Fibroblast of pulmonary artery (primary cell): ENCODE data around the gene CHIC2.

ENCODE experiments used
- DNase-seq: peaks from one replicate; pipeline ENCODE4 v3.0.0-alpha.2; 2010; ENCODE audit warnings: low read depth
- H3K4me3 ChIP-seq: replicated peaks from 2 replicates; pipeline ENCODE4 v1.5.1; 2011; ENCODE audit warnings: low read depth, mild to moderate bottlenecking, control low read depth, low read length, moderate library complexity
- CTCF ChIP-seq: IDR thresholded peaks from 2 replicates; pipeline ENCODE4 v1.5.1; 2011; ENCODE audit warnings: mild to moderate bottlenecking, control low read depth, low read length, inconsistent platforms; ENCODE audit errors: missing control alignments

The CHIC2 gene

GRCh38 chr4:53991821-53992220 lies 72.6 kb downstream of the CHIC2 start:
- no peak overlapping the region for H3K4me3 ChIP-seq
- DNase-seq, result no peak
- no peak for TF ChIP-seq CTCF

- DNase-seq, result peak; percentile 68
- H3K4me3 ChIP-seq, result no peak overlapping the region
- TF ChIP-seq CTCF, result no peak
These were observed 73.8 kb downstream of the CHIC2 start for GRCh38 chr4:53990641-53991040.

DNA sequence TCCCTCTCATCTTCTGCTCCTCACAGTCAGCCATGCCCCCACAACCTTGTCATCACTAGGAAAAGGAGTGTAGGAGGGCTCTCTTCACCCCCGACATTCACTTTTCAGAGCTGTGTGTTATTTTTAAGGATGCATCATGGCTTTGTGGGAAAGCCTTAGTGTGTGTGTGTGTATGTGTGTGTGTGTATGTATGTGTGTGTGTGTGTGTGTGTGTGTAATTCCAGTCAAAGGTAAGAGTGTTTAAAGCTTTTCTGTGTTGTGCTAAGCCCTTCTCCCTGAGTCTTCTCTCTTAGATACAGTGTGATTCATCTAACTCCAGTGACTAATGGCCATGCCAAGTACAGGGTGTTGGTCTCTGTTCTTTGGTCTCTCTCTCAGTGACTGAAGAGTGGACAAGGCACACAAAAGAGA lies 76.6 kb downstream of the CHIC2 start:
- no peak for TF ChIP-seq CTCF
- H3K4me3 ChIP-seq, result no peak overlapping the region
- DNase-seq, result peak; percentile 62

- H3K4me3 ChIP-seq, result no peak overlapping the region
- TF ChIP-seq CTCF, result no peak
- DNase-seq, result no peak
These were observed 78.3 kb downstream of the CHIC2 start for GRCh38 chr4:53986062-53986461.

DNA sequence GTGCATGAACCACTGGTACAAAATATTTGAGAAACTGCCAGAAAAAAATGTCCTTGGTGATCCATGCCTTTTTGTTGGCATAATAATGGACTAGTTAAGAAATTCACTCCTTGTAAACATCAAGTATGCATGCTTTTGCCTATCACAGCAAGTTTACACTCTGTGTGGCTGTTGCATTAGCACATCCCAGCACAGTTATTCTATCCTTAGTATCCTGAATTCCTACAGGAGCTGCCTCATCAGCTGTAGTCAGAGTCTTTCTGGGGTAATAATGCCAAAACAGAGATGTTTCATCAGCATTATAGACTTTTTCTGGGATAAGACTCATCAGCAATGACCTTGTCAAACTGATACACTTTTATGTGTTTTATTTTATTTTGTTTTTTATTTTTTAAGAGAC lies 82.8 kb downstream of the CHIC2 start:
- H3K4me3 ChIP-seq, result no peak overlapping the region
- DNase-seq, result no peak
- no peak for TF ChIP-seq CTCF

GRCh38 chr4:53981066-53981465 lies 83.3 kb downstream of the CHIC2 start:
- H3K4me3 ChIP-seq, result no peak overlapping the region
- TF ChIP-seq CTCF, result no peak
- DNase-seq, result no peak

DNA sequence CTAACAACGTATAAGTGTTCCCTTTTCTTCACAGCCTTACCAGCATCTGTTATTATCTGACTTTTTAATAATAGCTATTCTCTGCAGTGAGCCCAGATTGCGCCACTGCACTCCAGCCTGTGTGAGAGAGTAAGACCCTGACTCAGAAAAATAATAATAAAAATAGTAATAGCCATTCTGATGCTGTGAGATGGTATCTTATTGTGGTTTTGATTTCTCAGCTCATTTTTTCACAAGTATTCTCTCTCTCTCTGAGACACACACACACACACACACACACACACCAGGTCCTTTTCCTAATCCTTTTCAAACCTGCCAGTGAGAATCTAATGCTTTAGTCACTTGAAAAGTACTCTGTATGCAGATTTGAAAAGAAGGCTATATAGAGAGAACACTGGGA lies 89.8 kb downstream of the CHIC2 start:
- TF ChIP-seq CTCF, result no peak

More for the DNA sequence above, 89.8 kb downstream of the CHIC2 start:
- H3K4me3 ChIP-seq, result no peak overlapping the region
- peak; percentile 38 for DNase-seq
